K562 (cell line): ENCODE results near the gene DDX46. TPM values are rescaled to one million over a fixed set of nuclear protein-coding genes. Genes with fewer than 3 reads are reported as not detected.

Source experiments
- ATAC-seq: fragments of 200-7000 bp; cut with Tn5 transposase; 3 replicates; pipeline ENCODE4 v1.9.1; 2020; ENCODE audit warnings: moderate library complexity
- BruUV-seq: library from RNA; stranded (reverse); fragments of 400-500 nt; replicated peaks from 2 replicates; lab custom pipeline; 2021; lab: Mats Ljungman, UMichigan
- CTCF ChIA-PET: fragments of 300-600 bp; formaldehyde crosslinking; extraction: SDS; loops from one replicate; lab custom pipeline; 2021; ENCODE audit warnings: low intra/inter-chr PET ratio; lab: Yijun Ruan, JAX
- POLR2A ChIA-PET: fragments of 300-600, 350-650 bp; sonication (Branson Sonifier 250); formaldehyde crosslinking; extraction: SDS; loops from one replicate; lab custom pipeline; 2021; ENCODE audit warnings: antibody characterized with exemption, inconsistent platforms; lab: Yijun Ruan, JAX
- DNase-seq, 4 experiments: peaks; one replicate each; pipeline versions ENCODE4 v3.0.0 to v3.0.0-alpha.2; 2011 to 2018; ENCODE audit warnings: low spot score in 3 of 4, mixed read lengths in 3 of 4; ENCODE audit errors: extremely low read depth in 1 of 4
- FAIRE-seq: peaks from 2 replicates; lab custom pipeline; 2011; peaks lifted over from hg19 to GRCh38; lab: Jason Lieb, UNC
- H2AFZ ChIP-seq: 2 replicates; pipeline ENCODE4 v1.6.0; 2011; ENCODE audit warnings: low read depth, low read length, control low read depth, inconsistent platforms
- H3K27ac ChIP-seq: fragments of 200-600 bp; 3 replicates; pipeline ENCODE4 v1.8.0; 2011; ENCODE audit warnings: low read depth, mild to moderate bottlenecking, control low read depth, inconsistent platforms, low read length, moderate library complexity, mixed read lengths; ENCODE audit errors: extremely low read depth
- H3K27me3 ChIP-seq, 2 experiments: fragments of 300-600 bp in 1 of 2; 2 replicates in 1 of 2; 3 replicates in 1 of 2; pipeline versions ENCODE4 v1.6.0 to v1.8.0; 2011; ENCODE audit warnings: inconsistent platforms in 2 of 2, low read length in 2 of 2, mild to moderate bottlenecking in 1 of 2, mixed read lengths in 1 of 2, moderate library complexity in 1 of 2; ENCODE audit not compliant: control insufficient read depth in 2 of 2, insufficient read depth in 2 of 2
- H3K36me3 ChIP-seq: fragments of 300-600 bp; 3 replicates; pipeline ENCODE4 v1.8.0; 2011; ENCODE audit warnings: mild to moderate bottlenecking, low read length, inconsistent platforms; ENCODE audit not compliant: control insufficient read depth, insufficient read depth
- H3K4me1 ChIP-seq, 2 experiments: fragments of 200-600 bp in 1 of 2; replicated peaks in 1 of 2; 2 replicates in 1 of 2; 3 replicates in 1 of 2; pipeline versions ENCODE4 v1.5.1 to v1.8.0; 2011; ENCODE audit warnings: inconsistent platforms in 2 of 2, low read length in 2 of 2, mild to moderate bottlenecking in 1 of 2, mixed read lengths in 1 of 2, moderate library complexity in 1 of 2; ENCODE audit not compliant: control insufficient read depth in 2 of 2, insufficient read depth in 2 of 2
- H3K4me2 ChIP-seq: 2 replicates; pipeline ENCODE4 v1.6.1; 2011; ENCODE audit warnings: low read length, control low read depth, inconsistent platforms, mixed read lengths; ENCODE audit not compliant: insufficient read depth
- H3K4me3 ChIP-seq: fragments of 200-600 bp; sonication (generic), shearing (Covaris generic); 2 replicates; pipeline ENCODE4 v1.5.1; 2016; ENCODE audit warnings: control low read depth, inconsistent platforms
- H3K79me2 ChIP-seq: fragments of 200-600 bp; 3 replicates; pipeline ENCODE4 v1.8.0; 2011; ENCODE audit warnings: low read length, inconsistent platforms; ENCODE audit not compliant: control insufficient read depth, insufficient read depth
- H3K9ac ChIP-seq, 2 experiments: 2 replicates each; pipeline versions ENCODE4 v1.6.0 to v1.6.1; 2011; ENCODE audit warnings: low read depth in 2 of 2, low read length in 2 of 2, control low read depth in 1 of 2, inconsistent platforms in 1 of 2, mild to moderate bottlenecking in 1 of 2, mixed read lengths in 1 of 2; ENCODE audit not compliant: insufficient read depth in 1 of 2
- H3K9me1 ChIP-seq: one replicate; pipeline ENCODE4 v1.6.0; 2011; ENCODE audit warnings: inconsistent platforms, mild to moderate bottlenecking, low read length, moderate library complexity; ENCODE audit not compliant: control insufficient read depth, insufficient read depth
- H3K9me3 ChIP-seq: replicated peaks from 2 replicates; pipeline ENCODE4 v1.5.1; 2011; ENCODE audit warnings: low read depth, low read length, inconsistent platforms; ENCODE audit not compliant: control insufficient read depth, insufficient read depth
- H4K20me1 ChIP-seq: replicated peaks from 2 replicates; pipeline ENCODE4 v1.6.1; 2011; ENCODE audit warnings: low read length, inconsistent platforms, mixed read lengths; ENCODE audit not compliant: control insufficient read depth, insufficient read depth
- WGBS: fragments of 100-300 bp; shearing (Covaris generic); methylation state at CpG from one replicate; pipeline ENCODE4 v1.1.6; 2016; ENCODE audit warnings: low coverage, mixed read lengths; ENCODE audit not compliant: insufficient coverage; ENCODE audit errors: missing lambda C conversion rate; 5-methylcytosine and 5-hydroxymethylcytosine counted together
- in situ Hi-C: fragments of 300-500 bp; cut with MboI; formaldehyde crosslinking; loops from 4 replicates; pipeline ENCODE4 v1.15.0; 2018; ENCODE audit warnings: inconsistent platforms, mixed read lengths
- intact Hi-C: fragments of 100-400 bp; cut with micrococcal nuclease; formaldehyde crosslinking; loops from 2 replicates; pipeline ENCODE4 v1.14.2; 2022
- polyA plus RNA-seq, 8 experiments: library from polyadenylated mRNA; depleted of rRNA in 4 of 8; stranded (reverse) in 5 of 8; unstranded in 3 of 8; fragments of >200 nt; fragmentation: Nextera tagmentation in 2 of 8; fragmentation: Illumina TruSeq in 1 of 8; extraction: Ambion mirVana in 2 of 8; extraction: Trizol in 1 of 8; gene quantifications; 2 replicates each; pipeline versions ENCODE4 v1.2.1 to v1.2.3, GENCODE V29; 2011 to 2014; ENCODE audit warnings: inconsistent platforms in 1 of 8, missing spikeins in 1 of 8
- total RNA-seq, 7 experiments: library from RNA; depleted of rRNA in 6 of 7; stranded (reverse); fragments of >200 nt in 6 of 7; fragmentation: Illumina TruSeq in 2 of 7; extraction: Trizol in 2 of 7; gene quantifications; 2 replicates each; pipeline versions ENCODE4 v1.2.1 to v1.2.3, GENCODE V29; 2011 to 2021; ENCODE audit warnings: low replicate concordance in 1 of 7
- TF ChIP-seq, protein P1 (sequence below): fragments of 250-450 bp; sonication (Bioruptor Pico); IDR thresholded peaks from 2 replicates; pipeline ENCODE4 v1.5.0; 2021; ENCODE audit warnings: mild to moderate bottlenecking, borderline replicate concordance
- TF ChIP-seq, protein P2 (sequence below): fragments of 450-650 bp; formaldehyde crosslinking; IDR thresholded peaks from 2 replicates; pipeline ENCODE4 v1.4.0; 2020; ENCODE audit warnings: mild to moderate bottlenecking, mixed read lengths

Gene DDX46
- total and polyA plus RNA-seq, 9 of the 15 experiments (the other 6 are each of a cell fraction or from before 2014, with no cell fraction given), result 26.2 to 99.0 (median 76.4) TPM

GRCh38 chr5:134794819-134795218 is 36.2 kb downstream of the DDX46 start:
- ChIA-PET CTCF (no interaction called here), POLR2A (interaction anchor here (0.5 to 1.4 kb wide), 2 partner anchors 13 to 26 kb away, joined by 3 to 4 read pairs; no protein-coding TSS in a partner anchor)
- Histone ChIP-seq H3K4me1 (no peaks in the 10 kb centered on the region), H3K36me3 (peaks cover 90% of the 10 kb centered on the region), H3K4me3 (no peak overlapping the region), H3K4me2 (no peak overlapping the region), H3K79me2 (no peaks in the 10 kb centered on the region), H2AFZ (no peak overlapping the region), H3K27ac (no peak overlapping the region), H3K27me3 (no peaks in the 10 kb centered on the region), H3K9me1 (no peaks in the 10 kb centered on the region), H4K20me1 (no peaks in the 10 kb centered on the region), H3K9me3 (no peaks in the 10 kb centered on the region), H3K9ac (no peak overlapping the region)
- DNase-seq, result no peak
- no TSS peak for BruUV-seq
- intact Hi-C loops, result no loop called here
- FAIRE-seq, result no peak
- ATAC-seq, result no peak
- in situ Hi-C loops, result no loop called here
- TF ChIP-seq, protein P1, sequence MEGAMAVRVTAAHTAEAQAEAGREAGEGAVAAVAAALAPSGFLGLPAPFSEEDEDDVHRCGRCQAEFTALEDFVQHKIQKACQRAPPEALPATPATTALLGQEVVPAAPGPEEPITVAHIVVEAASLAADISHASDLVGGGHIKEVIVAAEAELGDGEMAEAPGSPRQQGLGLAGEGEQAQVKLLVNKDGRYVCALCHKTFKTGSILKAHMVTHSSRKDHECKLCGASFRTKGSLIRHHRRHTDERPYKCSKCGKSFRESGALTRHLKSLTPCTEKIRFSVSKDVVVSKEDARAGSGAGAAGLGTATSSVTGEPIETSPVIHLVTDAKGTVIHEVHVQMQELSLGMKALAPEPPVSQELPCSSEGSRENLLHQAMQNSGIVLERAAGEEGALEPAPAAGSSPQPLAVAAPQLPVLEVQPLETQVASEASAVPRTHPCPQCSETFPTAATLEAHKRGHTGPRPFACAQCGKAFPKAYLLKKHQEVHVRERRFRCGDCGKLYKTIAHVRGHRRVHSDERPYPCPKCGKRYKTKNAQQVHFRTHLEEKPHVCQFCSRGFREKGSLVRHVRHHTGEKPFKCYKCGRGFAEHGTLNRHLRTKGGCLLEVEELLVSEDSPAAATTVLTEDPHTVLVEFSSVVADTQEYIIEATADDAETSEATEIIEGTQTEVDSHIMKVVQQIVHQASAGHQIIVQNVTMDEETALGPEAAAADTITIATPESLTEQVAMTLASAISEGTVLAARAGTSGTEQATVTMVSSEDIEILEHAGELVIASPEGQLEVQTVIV (CRISPR knock-in tag), result no peak
- TF ChIP-seq, protein P2, sequence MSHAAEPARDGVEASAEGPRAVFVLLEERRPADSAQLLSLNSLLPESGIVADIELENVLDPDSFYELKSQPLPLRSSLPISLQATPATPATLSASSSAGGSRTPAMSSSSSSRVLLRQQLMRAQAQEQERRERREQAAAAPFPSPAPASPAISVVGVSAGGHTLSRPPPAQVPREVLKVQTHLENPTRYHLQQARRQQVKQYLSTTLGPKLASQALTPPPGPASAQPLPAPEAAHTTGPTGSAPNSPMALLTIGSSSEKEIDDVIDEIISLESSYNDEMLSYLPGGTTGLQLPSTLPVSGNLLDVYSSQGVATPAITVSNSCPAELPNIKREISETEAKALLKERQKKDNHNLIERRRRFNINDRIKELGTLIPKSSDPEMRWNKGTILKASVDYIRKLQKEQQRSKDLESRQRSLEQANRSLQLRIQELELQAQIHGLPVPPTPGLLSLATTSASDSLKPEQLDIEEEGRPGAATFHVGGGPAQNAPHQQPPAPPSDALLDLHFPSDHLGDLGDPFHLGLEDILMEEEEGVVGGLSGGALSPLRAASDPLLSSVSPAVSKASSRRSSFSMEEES (CRISPR knock-in tag), result no peak
- WGBS, result 97% methylated on average over 8 of the region's 8 CpGs
